HEK293 (cell line): Measurements from ENCODE around the gene DNMBP.

Experiments
- CTCF ChIA-PET: fragments of 350-600 bp; formaldehyde crosslinking; extraction: SDS; loops from one replicate; lab custom pipeline; 2021; ENCODE audit warnings: antibody characterized with exemption; lab: Yijun Ruan, JAX
- POLR2A ChIA-PET: fragments of 300-600 bp; formaldehyde crosslinking; extraction: SDS; loops from one replicate; lab custom pipeline; 2020; ENCODE audit warnings: antibody characterized with exemption, inconsistent platforms; lab: Yijun Ruan, JAX
- H3K27ac ChIP-seq: fragments of 200-500 bp; sonication (Bioruptor generic); 2 replicates; pipeline ENCODE4 v1.5.1; 2014; ENCODE audit warnings: low read depth, low read length, control low read depth, inconsistent platforms; ENCODE audit errors: extremely low read depth
- H3K36me3 ChIP-seq, 2 experiments: fragments of 200-500 bp in 1 of 2; sonication (Bioruptor generic) in 1 of 2; 1 replicate in 1 of 2; 2 replicates in 1 of 2; pipeline ENCODE4 v1.5.1; 2014 to 2017; ENCODE audit warnings: inconsistent platforms in 2 of 2, low read length in 2 of 2; ENCODE audit not compliant: control insufficient read depth in 2 of 2, insufficient read depth in 1 of 2
- H3K4me1 ChIP-seq: fragments of 200-500 bp; sonication (Bioruptor generic); 2 replicates; pipeline ENCODE4 v1.5.1; 2014; ENCODE audit warnings: mild to moderate bottlenecking, low read length, inconsistent platforms; ENCODE audit not compliant: control insufficient read depth, insufficient read depth
- H3K4me3 ChIP-seq: 2 replicates; pipeline ENCODE4 v1.5.1; 2011; ENCODE audit warnings: low read depth, mild to moderate bottlenecking, control low read depth, low read length, moderate library complexity
- H3K9me3 ChIP-seq: fragments of 200-500 bp; sonication (Bioruptor generic); 2 replicates; pipeline ENCODE4 v1.5.1; 2014; ENCODE audit warnings: low read depth, low read length, inconsistent platforms; ENCODE audit not compliant: control insufficient read depth, insufficient read depth
- BCL11A ChIP-seq: fragments of 450-650 bp; formaldehyde crosslinking; IDR thresholded peaks from 2 replicates; pipeline ENCODE4 v1.5.1; 2016; ENCODE audit warnings: low read depth, missing biosample characterization, missing genetic modification characterization
- BCL11B ChIP-seq: fragments of 450-650 bp; formaldehyde crosslinking; IDR thresholded peaks from 2 replicates; pipeline ENCODE4 v1.5.1; 2016; ENCODE audit warnings: low read depth, missing biosample characterization, missing genetic modification characterization
- GFI1B ChIP-seq: fragments of 450-650 bp; formaldehyde crosslinking; IDR thresholded peaks from 2 replicates; pipeline ENCODE4 v1.5.1; 2016; ENCODE audit warnings: missing biosample characterization, missing genetic modification characterization
- GLI2 ChIP-seq: fragments of 450-650 bp; formaldehyde crosslinking; IDR thresholded peaks from 2 replicates; pipeline ENCODE4; 2017; ENCODE audit warnings: missing biosample characterization, missing genetic modification characterization, low read depth, borderline replicate concordance
- PRDM1 ChIP-seq: fragments of 450-650 bp; formaldehyde crosslinking; IDR thresholded peaks from 2 replicates; pipeline ENCODE4; 2016; ENCODE audit warnings: missing biosample characterization, missing genetic modification characterization
- PRDM6 ChIP-seq: fragments of 450-650 bp; formaldehyde crosslinking; IDR thresholded peaks from 2 replicates; pipeline ENCODE4 v1.5.1; 2017; ENCODE audit warnings: missing biosample characterization, missing genetic modification characterization
- YY1 ChIP-seq: fragments of 450-650 bp; formaldehyde crosslinking; IDR thresholded peaks from 2 replicates; pipeline ENCODE4 v1.5.1; 2018; ENCODE audit warnings: missing biosample characterization, missing genetic modification characterization
- ZBTB20 ChIP-seq: fragments of 450-650 bp; formaldehyde crosslinking; IDR thresholded peaks from 2 replicates; pipeline ENCODE4 v1.5.1; 2016; ENCODE audit warnings: missing biosample characterization, missing genetic modification characterization
- ZBTB7A ChIP-seq: fragments of 450-650 bp; formaldehyde crosslinking; IDR thresholded peaks from 2 replicates; pipeline ENCODE4 v1.5.1; 2016; ENCODE audit warnings: low read depth, missing biosample characterization, missing genetic modification characterization
- ZFP69B ChIP-seq: fragments of 450-650 bp; formaldehyde crosslinking; IDR thresholded peaks from 2 replicates; pipeline ENCODE4 v1.5.1; 2016; ENCODE audit warnings: missing biosample characterization, missing genetic modification characterization
- ZIC2 ChIP-seq: fragments of 450-650 bp; formaldehyde crosslinking; IDR thresholded peaks from 2 replicates; pipeline ENCODE4 v1.5.1; 2016; ENCODE audit warnings: missing biosample characterization, missing genetic modification characterization
- ZNF121 ChIP-seq: fragments of 450-650 bp; formaldehyde crosslinking; IDR thresholded peaks from 2 replicates; pipeline ENCODE4 v1.5.1; 2016; ENCODE audit warnings: missing biosample characterization, missing genetic modification characterization
- ZNF19 ChIP-seq: fragments of 450-650 bp; formaldehyde crosslinking; IDR thresholded peaks from 2 replicates; pipeline ENCODE4; 2016; ENCODE audit warnings: missing biosample characterization, missing genetic modification characterization, low read depth
- ZNF302 ChIP-seq: fragments of 450-650 bp; formaldehyde crosslinking; IDR thresholded peaks from 2 replicates; pipeline ENCODE4 v1.5.1; 2016; ENCODE audit warnings: missing biosample characterization, missing genetic modification characterization, low read depth
- ZNF350 ChIP-seq: fragments of 450-650 bp; formaldehyde crosslinking; IDR thresholded peaks from 2 replicates; pipeline ENCODE4 v1.5.0; 2017; ENCODE audit warnings: missing biosample characterization, mild to moderate bottlenecking, missing genetic modification characterization
- ZNF354C ChIP-seq: fragments of 450-650 bp; formaldehyde crosslinking; IDR thresholded peaks from 2 replicates; pipeline ENCODE4 v1.5.1; 2016; ENCODE audit warnings: missing biosample characterization, missing genetic modification characterization, low read depth, borderline replicate concordance
- ZNF391 ChIP-seq: fragments of 450-650 bp; formaldehyde crosslinking; IDR thresholded peaks from 2 replicates; pipeline ENCODE4 v1.5.1; 2016; ENCODE audit warnings: low read depth, missing biosample characterization, missing genetic modification characterization, borderline replicate concordance
- ZNF473 ChIP-seq: fragments of 450-650 bp; formaldehyde crosslinking; IDR thresholded peaks from 2 replicates; pipeline ENCODE4 v1.5.1; 2017; ENCODE audit warnings: missing biosample characterization, missing genetic modification characterization
- ZNF514 ChIP-seq: fragments of 450-650 bp; formaldehyde crosslinking; IDR thresholded peaks from 2 replicates; pipeline ENCODE4 v1.5.1; 2016; ENCODE audit warnings: missing biosample characterization, missing genetic modification characterization
- ZNF544 ChIP-seq: fragments of 450-650 bp; formaldehyde crosslinking; IDR thresholded peaks from 2 replicates; pipeline ENCODE4 v1.5.0; 2017; ENCODE audit warnings: missing biosample characterization, missing genetic modification characterization
- ZNF596 ChIP-seq: fragments of 450-650 bp; IDR thresholded peaks from 2 replicates; pipeline ENCODE4 v1.5.0; 2018; ENCODE audit warnings: missing biosample characterization, mild to moderate bottlenecking, missing genetic modification characterization, moderate library complexity
- ZNF639 ChIP-seq: fragments of 450-650 bp; formaldehyde crosslinking; IDR thresholded peaks from 2 replicates; pipeline ENCODE4 v1.5.1; 2016; ENCODE audit warnings: missing biosample characterization, missing genetic modification characterization
- ZNF707 ChIP-seq: fragments of 450-650 bp; formaldehyde crosslinking; IDR thresholded peaks from 2 replicates; pipeline ENCODE4 v1.5.1; 2016; ENCODE audit warnings: missing biosample characterization, missing genetic modification characterization
- TF ChIP-seq, protein P1 (sequence below): fragments of 450-650 bp; IDR thresholded peaks from 2 replicates; pipeline ENCODE4 v1.5.1; 2018; ENCODE audit warnings: missing biosample characterization, missing genetic modification characterization
- TF ChIP-seq, protein P2 (sequence below): fragments of 450-650 bp; formaldehyde crosslinking; IDR thresholded peaks from 2 replicates; pipeline ENCODE4 v1.5.1; 2017; ENCODE audit warnings: missing biosample characterization, mild to moderate bottlenecking, missing genetic modification characterization, moderate library complexity

The DNMBP gene

DNA sequence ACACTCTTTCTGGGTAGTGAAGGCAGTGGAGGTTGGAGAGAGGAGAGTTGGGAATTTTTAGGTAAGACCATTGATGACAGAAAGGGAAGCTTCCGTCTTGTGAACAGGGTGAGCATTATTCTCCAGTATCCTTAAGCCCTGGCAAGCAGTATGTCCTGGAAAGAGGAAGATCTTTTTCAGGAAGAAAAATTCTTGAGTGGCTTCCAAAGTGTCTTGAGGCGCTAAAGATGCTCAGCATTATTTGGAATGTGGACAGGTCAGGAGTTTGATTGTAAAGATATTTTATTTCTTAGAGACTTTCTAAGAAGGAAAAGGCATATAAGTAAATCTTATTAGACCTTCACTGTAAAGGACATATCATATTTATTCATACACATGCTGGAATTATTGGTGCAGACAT is 173.0 kb downstream of the DNMBP start (continued):
- TF ChIP-seq ZNF707 (tag by site-specific recombination) (no peak), ZNF639 (no peak), ZBTB20 (tag by site-specific recombination) (no peak), ZNF350 (tag by site-specific recombination) (no peak), ZNF302 (no peak), ZNF473 (no peak)

DNA sequence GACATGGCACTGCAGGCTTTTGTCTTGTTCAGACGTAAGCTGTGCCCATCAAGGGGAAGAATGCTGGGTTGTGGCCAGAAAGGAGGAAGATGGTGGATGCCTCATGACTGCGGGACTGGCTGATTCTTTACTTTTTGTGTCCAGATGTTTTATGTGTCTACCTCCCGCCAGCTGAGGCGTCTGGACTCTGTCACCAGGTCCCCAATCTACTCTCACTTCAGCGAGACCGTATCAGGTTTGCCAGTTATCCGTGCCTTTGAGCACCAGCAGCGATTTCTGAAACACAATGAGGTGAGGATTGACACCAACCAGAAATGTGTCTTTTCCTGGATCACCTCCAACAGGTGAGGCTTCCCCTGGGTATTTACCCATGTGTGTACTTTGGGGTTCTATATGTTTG is 173.8 kb downstream of the DNMBP start:
- Histone ChIP-seq H3K9me3 (no peaks in the 10 kb centered on the region), H3K36me3 (no peaks in the 10 kb centered on the region), H3K27ac (no peak overlapping the region), H3K4me3 (no peak overlapping the region), H3K4me1 (no peaks in the 10 kb centered on the region)
- CTCF ChIA-PET = no interaction called here
- POLR2A ChIA-PET = no interaction called here
- TF ChIP-seq BCL11B (tag by site-specific recombination) (no peak), ZNF121 (tag by site-specific recombination) (no peak), ZNF544 (tag by site-specific recombination) (no peak), PRDM1 (tag by site-specific recombination) (no peak), BCL11A (tag by site-specific recombination) (no peak), YY1 (no peak), ZFP69B (no peak), ZIC2 (no peak), ZNF514 (tag by site-specific recombination) (no peak), ZNF596 (tag by site-specific recombination) (no peak), ZNF354C (tag by site-specific recombination) (no peak), ZBTB7A (no peak), ZNF391 (tag by site-specific recombination) (no peak), GFI1B (tag by site-specific recombination) (no peak), GLI2 (tag by site-specific recombination) (no peak), PRDM6 (tag by site-specific recombination) (no peak), ZNF19 (tag by site-specific recombination) (no peak)
- TF ChIP-seq, protein P1, sequence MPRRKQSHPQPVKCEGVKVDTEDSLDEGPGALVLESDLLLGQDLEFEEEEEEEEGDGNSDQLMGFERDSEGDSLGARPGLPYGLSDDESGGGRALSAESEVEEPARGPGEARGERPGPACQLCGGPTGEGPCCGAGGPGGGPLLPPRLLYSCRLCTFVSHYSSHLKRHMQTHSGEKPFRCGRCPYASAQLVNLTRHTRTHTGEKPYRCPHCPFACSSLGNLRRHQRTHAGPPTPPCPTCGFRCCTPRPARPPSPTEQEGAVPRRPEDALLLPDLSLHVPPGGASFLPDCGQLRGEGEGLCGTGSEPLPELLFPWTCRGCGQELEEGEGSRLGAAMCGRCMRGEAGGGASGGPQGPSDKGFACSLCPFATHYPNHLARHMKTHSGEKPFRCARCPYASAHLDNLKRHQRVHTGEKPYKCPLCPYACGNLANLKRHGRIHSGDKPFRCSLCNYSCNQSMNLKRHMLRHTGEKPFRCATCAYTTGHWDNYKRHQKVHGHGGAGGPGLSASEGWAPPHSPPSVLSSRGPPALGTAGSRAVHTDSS = no peak
- TF ChIP-seq, protein P2, sequence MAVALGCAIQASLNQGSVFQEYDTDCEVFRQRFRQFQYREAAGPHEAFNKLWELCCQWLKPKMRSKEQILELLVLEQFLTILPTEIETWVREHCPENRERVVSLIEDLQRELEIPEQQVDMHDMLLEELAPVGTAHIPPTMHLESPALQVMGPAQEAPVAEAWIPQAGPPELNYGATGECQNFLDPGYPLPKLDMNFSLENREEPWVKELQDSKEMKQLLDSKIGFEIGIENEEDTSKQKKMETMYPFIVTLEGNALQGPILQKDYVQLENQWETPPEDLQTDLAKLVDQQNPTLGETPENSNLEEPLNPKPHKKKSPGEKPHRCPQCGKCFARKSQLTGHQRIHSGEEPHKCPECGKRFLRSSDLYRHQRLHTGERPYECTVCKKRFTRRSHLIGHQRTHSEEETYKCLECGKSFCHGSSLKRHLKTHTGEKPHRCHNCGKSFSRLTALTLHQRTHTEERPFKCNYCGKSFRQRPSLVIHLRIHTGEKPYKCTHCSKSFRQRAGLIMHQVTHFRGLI (tag by site-specific recombination) = no peak
